Measurements from ENCODE around the gene SYNDIG1. TPM values are rescaled to one million over a fixed set of nuclear protein-coding genes. Genes with fewer than 3 reads are reported as not detected.

SYNDIG1 gene
- total RNA-seq, 1 experiment from 2014 or later, result not detected

- ChIA-PET CTCF (no interaction called here), POLR2A (no interaction called here)
- Histone ChIP-seq H3K9me3 (no peaks in the 10 kb centered on the region), H3K4me3 (ENCODE audit: low read depth, low read length) (no peak overlapping the region), H3K36me3 (ENCODE audit: control insufficient read depth, insufficient read depth, low read length) (no peaks in the 10 kb centered on the region), H3K27me3 (replicated peaks; ENCODE audit: control insufficient read depth, insufficient read depth, low read length) (peaks cover 2% of the 10 kb centered on the region), H3K4me1 (no peaks in the 10 kb centered on the region)
- H3K36me3 Mint-ChIP-seq (ENCODE audit: insufficient read depth, unreplicated experiment), result no peaks in the 10 kb centered on the region
- H3K27ac Mint-ChIP-seq (ENCODE audit: unreplicated experiment), result no peak overlapping the region
- BruUV-seq (replicated peaks), result no TSS peak
- DNase-seq, result no peak
- intact Hi-C loops (cut with micrococcal nuclease; ENCODE audit: unreplicated experiment), result no loop called here
- no peaks in the 10 kb centered on the region for H3K9me3 Mint-ChIP-seq (ENCODE audit: unreplicated experiment)
- H3K4me1 Mint-ChIP-seq (ENCODE audit: low read depth, unreplicated experiment), result no peaks in the 10 kb centered on the region
- no peak for TF ChIP-seq CTCF (IDR thresholded peaks at IDR 0.05; ENCODE audit: insufficient read depth in 1 of 2, low read depth in 1 of 2, low read length in 1 of 2, severe bottlenecking in 1 of 2, unreplicated experiment in 1 of 2)
- no peak overlapping the region for H3K4me3 Mint-ChIP-seq (ENCODE audit: unreplicated experiment)
- peaks cover 20% of the 10 kb centered on the region for H3K27me3 Mint-ChIP-seq (ENCODE audit: insufficient read depth, unreplicated experiment)
These were observed 144.9 kb downstream of the SYNDIG1 start for GRCh38 chr20:24614341-24614740.

- Mint-ChIP-seq H3K4me3 (ENCODE audit: unreplicated experiment) (no peak overlapping the region), H3K27ac (ENCODE audit: unreplicated experiment) (no peak overlapping the region), H3K36me3 (ENCODE audit: insufficient read depth, unreplicated experiment) (no peaks in the 10 kb centered on the region), H3K27me3 (ENCODE audit: insufficient read depth, unreplicated experiment) (peaks cover 23% of the 10 kb centered on the region), H3K9me3 (ENCODE audit: unreplicated experiment) (no peaks in the 10 kb centered on the region), H3K4me1 (ENCODE audit: low read depth, unreplicated experiment) (no peaks in the 10 kb centered on the region)
- no peak for DNase-seq
- ChIA-PET POLR2A (no interaction called here), CTCF (no interaction called here)
- intact Hi-C loops (cut with micrococcal nuclease; ENCODE audit: unreplicated experiment), result no loop called here
- no peaks in the 10 kb centered on the region for H3K4me1 ChIP-seq
- H3K27me3 ChIP-seq (replicated peaks; ENCODE audit: control insufficient read depth, insufficient read depth, low read length), result peaks cover 2% of the 10 kb centered on the region
- no TSS peak for BruUV-seq (replicated peaks)
- H3K36me3 ChIP-seq (ENCODE audit: control insufficient read depth, insufficient read depth, low read length), result no peaks in the 10 kb centered on the region
- no peaks in the 10 kb centered on the region for H3K9me3 ChIP-seq
- TF ChIP-seq CTCF (IDR thresholded peaks at IDR 0.05; ENCODE audit: insufficient read depth in 1 of 2, low read depth in 1 of 2, low read length in 1 of 2, severe bottlenecking in 1 of 2, unreplicated experiment in 1 of 2), result no peak
- H3K4me3 ChIP-seq (ENCODE audit: low read depth, low read length), result no peak overlapping the region
These were observed 145.9 kb downstream of the SYNDIG1 start for GRCh38 chr20:24615353-24615752.

GRCh38 chr20:24616258-24617079, 147.0 kb downstream of the SYNDIG1 start:
- BruUV-seq (replicated peaks), result no TSS peak
- no peaks in the 10 kb centered on the region for H3K36me3 Mint-ChIP-seq (ENCODE audit: insufficient read depth, unreplicated experiment)
- POLR2A ChIA-PET, result interaction anchor here (0.6 kb wide), 1 partner anchor 40 kb away, joined by 4 read pairs; no protein-coding TSS in a partner anchor
- no peak for TF ChIP-seq CTCF (IDR thresholded peaks at IDR 0.05; ENCODE audit: insufficient read depth in 1 of 2, low read depth in 1 of 2, low read length in 1 of 2, severe bottlenecking in 1 of 2, unreplicated experiment in 1 of 2)
- H3K4me3 Mint-ChIP-seq (ENCODE audit: unreplicated experiment), result no peak overlapping the region
- H3K4me3 ChIP-seq (ENCODE audit: low read depth, low read length), result no peak overlapping the region
- DNase-seq, result no peak
- no peaks in the 10 kb centered on the region for H3K4me1 Mint-ChIP-seq (ENCODE audit: low read depth, unreplicated experiment)
- H3K27ac Mint-ChIP-seq (ENCODE audit: unreplicated experiment), result no peak overlapping the region
- H3K9me3 Mint-ChIP-seq (ENCODE audit: unreplicated experiment), result no peaks in the 10 kb centered on the region
- no peaks in the 10 kb centered on the region for H3K36me3 ChIP-seq (ENCODE audit: control insufficient read depth, insufficient read depth, low read length)
- H3K27me3 Mint-ChIP-seq (ENCODE audit: insufficient read depth, unreplicated experiment), result peaks cover 23% of the 10 kb centered on the region
- intact Hi-C loops (cut with micrococcal nuclease; ENCODE audit: unreplicated experiment), result no loop called here
- peaks cover 2% of the 10 kb centered on the region for H3K27me3 ChIP-seq (replicated peaks; ENCODE audit: control insufficient read depth, insufficient read depth, low read length)
- no peaks in the 10 kb centered on the region for H3K4me1 ChIP-seq
- H3K9me3 ChIP-seq, result no peaks in the 10 kb centered on the region
- CTCF ChIA-PET, result no interaction called here
